GM18861 (cell line): Measurements from ENCODE around the gene ZFC3H1.

ENCODE experiments used
- ATAC-seq: cut with Tn5 transposase; IDR thresholded peaks from one replicate; pipeline ENCODE4 v1.9.1; 2021; ENCODE audit not compliant: unreplicated experiment

Gene ZFC3H1

DNA sequence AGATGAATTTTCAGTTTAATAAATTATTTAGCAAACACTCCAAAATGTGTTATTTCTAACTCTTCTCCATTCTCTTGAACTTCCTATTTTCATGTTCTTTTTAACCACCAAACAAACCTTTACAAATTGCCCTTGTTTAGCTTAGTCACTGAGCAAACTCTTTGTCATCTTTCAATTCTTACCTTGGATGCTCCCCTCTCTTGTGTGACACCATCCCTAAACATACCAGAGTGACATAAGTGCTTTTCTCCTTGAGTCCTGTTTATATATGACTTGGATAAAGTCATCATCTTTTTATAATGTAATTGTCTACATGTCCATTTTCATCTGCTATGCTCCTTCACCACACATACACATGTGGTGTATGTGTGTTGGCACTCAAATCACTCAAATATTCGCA lies 18.8 kb upstream of the ZFC3H1 start:
- ATAC-seq = no peak

DNA sequence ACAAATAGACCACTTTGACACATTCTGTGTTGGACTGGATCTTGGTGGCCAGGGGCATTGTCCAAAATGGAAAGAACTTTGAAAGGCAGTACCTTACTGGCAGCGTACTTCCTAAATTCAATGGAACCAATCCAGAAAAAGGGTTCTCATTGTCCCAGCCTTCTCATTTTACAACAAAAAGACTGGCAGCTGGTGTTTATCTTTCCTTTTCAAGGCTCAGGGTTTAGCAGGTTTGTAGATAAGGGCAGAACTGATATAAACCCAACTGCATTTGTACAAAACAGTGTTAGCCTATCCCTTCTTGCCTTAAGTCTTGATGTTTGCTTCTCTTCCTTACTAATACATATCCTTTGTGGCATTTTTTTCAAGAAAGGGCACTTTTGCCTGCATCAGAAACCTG lies 8.2 kb upstream of the ZFC3H1 start:
- no peak for ATAC-seq

DNA sequence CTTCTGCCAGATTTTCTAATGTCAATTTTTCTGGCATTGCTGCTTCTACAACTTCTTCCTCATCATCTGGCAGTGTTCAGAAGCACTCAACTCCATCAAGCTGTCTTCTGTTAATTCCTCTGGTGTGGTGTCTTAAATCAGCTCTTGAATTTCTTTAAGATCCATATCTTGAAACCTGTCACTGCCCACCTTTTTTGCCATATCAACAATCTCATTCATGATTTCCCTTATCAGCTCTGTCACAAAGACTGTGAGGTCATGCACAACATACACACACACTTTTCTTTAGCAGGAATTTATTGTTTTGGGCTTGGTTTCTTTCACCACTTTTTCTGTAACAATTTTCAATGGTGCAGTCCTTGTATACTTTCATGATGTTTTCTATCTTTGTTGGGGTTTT lies 7.7 kb upstream of the ZFC3H1 start:
- no peak for ATAC-seq

DNA sequence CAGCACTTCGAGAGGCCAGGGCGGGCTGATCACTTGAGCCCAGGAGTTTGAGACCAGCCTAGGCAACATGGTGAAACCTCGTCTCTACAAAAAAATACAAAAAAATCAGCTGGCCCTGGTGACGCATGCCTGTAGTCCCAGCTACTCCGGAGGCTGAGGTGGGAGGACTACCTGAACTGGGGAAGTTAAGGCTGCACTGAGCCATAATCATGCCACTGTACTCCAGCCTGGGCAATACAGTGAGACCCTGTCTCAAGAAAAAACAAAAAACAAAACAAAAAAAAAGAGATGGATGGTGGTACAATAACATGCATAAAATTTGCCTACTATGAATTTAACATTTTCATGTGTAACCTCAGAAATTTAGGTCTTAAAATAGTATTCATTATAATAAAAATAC lies 2.6 kb upstream of the ZFC3H1 start:
- ATAC-seq = no peak

DNA sequence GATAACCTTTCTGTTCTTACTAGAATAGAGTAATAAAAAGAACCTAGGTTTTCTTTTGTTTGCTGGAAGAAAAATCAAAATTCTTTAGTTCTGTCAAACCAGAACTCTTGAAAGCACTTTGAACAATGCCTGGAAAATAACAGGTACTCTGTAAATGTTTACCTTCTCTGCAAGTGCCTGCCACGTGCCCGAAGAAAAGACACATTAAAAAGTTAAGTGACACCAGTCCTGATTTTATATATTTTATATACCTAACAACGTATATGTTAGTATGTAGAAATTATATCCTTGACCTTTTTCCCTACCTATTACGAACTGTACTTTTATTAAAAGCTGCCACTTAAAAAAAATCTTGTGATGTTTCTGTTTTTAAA lies 1.4 kb upstream of the ZFC3H1 start:
- ATAC-seq = no peak

DNA sequence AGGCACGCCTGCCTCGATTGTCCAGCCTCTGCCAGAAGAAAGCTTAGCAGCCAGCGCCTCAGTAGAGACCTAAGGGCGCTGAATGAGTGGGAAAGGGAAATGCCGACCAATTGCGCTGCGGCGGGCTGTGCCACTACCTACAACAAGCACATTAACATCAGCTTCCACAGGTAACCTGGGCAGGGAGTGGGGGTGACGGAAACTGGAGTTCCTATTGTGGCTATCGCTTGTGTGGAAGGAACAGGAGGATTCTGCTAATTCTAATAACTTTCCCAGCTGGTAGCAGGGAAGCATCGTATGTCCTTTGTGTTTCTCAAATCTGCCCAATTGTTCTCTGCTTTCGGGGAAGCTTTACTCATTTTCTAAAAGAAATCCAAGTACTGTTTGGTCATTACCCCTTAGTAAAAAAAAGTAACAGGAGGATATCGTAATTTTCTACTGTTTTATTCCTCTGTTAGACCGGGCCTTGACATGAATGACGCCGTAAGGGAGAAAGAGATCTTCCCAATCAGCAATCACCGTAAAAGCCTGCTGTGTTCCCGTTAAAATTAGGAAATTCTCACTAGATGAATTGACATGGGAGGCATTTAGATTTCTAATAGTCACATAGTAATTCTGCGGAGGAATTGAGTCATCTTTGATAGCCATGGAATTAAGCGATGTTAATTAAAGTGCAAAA lies 902 bp upstream of the ZFC3H1 start:
- peak; percentile 7 for ATAC-seq

DNA sequence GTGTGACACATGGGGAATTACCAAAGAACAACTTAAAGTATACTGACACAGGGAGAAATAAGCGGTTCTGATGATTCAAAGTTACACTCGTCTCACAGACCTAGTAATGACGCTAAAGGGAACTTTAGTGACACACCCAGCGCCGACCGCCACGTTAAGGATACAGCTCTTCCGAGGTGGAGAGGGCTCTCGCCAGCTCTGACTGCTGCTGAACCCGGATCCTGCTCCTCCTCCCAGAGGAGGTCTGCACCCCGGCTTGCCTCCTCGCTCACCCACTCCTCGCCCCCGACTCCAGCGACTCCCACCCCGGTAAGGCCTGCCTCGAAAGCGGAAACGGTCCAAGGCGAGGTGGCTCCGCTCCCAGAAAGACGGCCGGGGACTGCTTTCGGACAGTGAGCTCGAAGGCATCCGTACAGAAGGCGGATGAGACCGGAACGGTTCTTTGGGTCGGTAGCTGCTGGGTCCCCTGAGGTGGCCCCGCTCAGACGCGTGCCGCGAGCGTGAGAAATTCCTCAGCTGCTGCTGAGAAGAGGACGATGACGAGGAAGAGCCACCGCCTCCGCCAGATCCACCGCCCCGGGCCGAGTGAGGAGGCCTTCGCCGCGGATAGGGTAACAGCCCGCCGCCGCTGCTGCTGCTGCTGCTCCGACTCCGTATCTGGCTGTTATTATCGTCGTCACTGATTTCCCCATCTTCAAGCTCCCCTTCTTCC lies 643 bp downstream of the ZFC3H1 start:
- peak; percentile 23 for ATAC-seq

DNA sequence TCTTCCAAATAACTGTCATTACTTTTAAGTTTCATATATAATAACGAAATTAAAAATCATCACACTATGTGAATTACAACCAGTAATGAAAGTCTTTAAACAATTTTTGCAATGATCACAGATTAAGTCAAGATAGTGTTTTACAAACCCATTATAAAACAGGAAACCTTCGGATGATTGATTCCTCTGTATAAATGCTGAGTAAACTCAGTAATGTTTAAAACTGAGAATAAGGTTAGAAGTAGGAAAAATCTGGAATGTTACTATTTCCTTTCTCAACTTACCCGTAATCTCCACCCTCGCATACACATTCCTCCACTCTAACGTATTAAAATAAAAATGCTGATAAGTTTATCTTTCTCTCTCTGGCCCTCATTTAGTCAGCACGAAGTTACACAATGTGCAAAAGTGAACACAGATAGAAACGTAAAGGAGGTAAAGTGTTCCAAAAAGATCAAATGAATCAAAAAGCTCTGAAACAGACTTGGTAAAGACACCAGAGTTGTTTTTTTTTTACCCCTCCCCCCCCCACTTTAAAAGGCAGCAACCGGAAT lies 1.6 kb downstream of the ZFC3H1 start:
- ATAC-seq = no peak

DNA sequence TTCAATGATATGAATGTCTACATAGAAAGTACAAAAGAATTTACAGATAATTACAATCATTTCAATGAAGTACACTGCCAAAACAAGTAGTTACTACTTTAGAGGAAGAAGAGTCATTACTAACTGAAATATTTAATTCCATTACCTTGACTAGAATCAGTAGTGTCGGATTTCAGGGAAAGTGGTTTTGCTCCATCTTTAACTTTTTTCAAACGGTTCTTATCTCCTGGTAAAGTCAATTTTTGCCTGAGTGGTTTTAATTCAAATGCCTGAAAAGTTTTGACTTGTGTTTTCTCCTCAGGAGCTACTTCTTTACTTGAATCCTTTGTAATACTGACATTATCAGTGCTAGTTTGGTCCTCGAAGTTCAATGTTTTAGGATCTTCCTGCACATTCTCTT lies 6.9 kb downstream of the ZFC3H1 start:
- ATAC-seq = no peak

DNA sequence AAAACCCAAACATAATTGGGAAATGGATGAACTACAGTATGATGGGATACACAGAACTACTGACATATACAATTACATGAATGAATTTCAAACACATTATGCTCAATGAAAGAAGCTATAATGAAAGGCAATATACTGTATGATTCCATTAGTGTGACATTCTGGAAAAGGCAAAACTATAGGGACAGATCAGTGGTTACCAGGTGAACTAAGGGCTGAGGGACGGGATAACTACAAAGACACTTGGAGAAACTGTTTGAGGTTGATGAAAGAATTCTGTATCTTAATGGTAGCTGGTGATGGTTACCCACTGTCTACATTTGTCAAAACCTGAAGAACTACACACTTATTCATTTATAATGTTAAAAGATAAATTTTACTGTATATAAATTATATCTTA lies 7.7 kb downstream of the ZFC3H1 start:
- ATAC-seq = no peak

DNA sequence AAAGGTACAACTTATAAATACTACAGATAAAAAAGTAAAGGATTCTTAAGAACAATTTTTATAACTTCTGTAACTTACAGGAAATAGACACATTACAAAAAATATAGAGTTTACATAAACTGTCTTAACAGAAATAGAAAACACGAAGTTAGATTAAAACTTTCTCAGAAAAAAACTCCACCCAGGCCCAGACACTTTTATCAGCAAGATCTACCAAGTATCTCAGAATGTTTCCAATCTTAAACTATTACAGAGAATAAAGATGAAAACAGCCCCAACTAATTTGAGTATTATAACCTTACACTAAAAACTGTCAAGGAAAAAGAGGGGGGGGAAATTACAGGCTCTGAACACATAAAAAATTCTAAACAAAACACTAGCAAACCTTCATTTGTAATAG lies 8.2 kb downstream of the ZFC3H1 start:
- ATAC-seq = no peak

DNA sequence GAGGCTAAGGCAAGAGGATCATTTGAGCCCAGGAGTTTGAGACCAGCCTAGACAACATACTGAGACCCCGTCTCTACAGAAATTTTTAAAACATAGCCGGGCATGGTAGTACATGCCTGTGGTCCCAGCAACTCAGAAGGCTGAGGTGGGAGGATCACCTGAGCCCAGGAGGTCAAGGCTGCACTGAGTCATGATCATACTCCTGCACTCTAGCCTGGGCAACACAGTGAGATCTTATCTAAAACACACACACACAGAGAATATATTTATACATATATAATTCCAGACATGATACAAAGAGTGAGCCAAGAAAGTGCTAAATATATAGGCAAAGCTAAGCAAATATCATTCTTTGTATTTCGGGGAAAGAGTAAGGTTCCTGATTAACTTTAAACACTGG lies 9.4 kb downstream of the ZFC3H1 start:
- no peak for ATAC-seq

DNA sequence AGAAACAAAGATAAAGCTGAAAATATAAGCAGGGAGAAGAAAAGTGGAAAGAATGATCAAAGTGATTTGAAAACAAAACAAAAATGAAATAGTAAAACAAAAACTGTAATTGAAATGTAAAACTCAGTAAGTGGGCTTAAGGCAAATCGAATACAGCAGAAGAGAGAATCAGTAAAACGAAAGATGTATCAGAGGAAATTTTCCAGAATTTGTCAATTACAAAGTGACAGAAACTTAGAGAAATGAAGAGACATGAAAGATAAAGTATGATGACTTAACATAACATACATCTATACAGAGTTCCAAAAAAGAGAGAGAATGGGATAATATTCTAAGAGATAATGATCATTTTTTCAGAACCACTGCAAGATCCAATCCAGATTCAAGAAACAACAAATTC lies 10.5 kb downstream of the ZFC3H1 start:
- ATAC-seq = no peak

DNA sequence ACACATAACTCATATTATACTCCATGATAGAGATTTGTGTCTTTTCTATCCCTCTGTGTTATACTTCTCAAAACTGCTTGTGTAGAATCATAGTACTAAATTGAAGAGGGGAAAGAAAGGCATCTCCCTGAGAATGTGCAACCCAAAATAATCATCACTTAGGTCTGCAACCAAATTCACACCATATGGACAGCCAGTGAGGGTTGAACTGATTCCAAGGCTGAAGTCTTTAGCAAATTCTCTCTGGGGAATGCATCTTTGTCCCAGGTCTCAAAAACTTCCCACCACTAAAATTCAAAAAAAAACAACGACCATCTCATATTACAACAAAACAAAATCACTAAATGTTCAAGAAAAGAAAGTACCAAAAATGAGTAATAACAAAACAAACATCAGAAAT lies 11.0 kb downstream of the ZFC3H1 start:
- no peak for ATAC-seq

DNA sequence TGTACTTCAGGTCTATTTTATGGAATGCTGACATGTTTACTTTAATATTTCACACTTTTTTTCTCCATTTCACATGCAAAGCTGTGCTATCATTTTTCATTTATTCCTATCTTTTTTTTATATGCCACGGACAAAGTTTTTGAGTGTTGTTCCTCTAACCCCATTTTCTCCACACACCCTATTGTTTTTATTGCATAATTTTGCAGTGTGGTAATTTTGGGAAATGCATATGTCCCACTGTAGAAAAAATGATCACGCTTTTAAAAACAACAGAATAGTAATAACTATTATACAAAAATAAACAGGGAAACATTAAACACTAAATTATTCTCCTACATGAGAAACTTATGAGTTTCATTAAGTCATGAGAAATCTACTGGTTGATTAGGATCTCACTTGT lies 14.2 kb downstream of the ZFC3H1 start:
- no peak for ATAC-seq

DNA sequence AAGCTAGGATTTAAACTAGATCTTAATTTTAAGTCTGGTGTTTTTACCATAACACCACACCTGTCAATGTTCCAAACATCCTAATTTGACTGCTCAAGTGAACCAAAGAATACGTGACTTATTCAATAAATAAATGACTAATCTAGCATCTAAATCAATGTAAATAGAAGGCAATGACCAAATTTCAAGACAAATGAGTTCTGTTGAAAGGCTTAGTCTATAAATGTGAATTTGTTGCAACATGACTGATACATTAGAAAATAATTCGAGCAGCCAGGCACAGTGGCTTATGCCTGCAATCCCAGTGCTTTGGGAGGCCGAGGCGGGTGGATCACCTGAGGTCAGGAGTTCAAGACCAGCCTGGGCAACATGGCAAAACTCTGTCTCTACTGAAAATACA lies 15.1 kb downstream of the ZFC3H1 start:
- ATAC-seq = no peak

DNA sequence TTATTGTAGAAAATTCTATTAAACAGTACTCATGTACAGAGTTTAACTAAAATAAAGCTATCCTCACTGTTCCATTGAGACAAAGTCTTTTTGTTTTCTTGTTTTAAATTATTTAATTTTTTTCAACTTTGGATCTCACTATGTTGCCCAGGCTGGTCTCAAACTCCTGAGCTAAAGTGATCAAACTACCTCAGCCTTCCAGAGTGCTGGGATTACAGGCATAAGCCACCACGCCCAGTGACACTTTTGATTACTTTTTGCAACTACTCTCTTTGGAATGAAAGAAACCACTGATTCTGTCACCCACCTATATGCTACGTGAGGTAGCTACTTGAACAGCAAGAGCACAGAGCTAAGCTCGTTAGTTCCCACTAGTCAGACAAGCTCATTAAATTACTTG lies 17.1 kb downstream of the ZFC3H1 start:
- ATAC-seq = no peak

DNA sequence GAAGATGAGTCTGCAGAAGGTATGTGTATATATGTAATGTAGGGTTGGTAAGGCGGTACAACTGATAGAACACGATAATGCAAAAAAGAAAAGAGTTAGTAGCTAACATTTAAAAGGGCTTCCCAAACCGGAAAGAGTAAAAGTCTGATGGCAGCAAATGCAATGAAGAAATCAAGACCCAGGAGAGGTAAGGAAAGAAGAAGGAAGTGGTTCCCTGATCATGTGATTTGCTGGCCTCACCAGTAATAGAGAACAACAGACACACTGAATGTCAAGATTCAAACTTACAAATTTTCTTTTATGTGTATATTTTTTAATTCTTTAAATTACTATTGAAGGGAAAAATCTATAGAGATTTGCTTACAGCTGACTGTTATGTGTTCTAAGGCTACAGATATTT lies 18.4 kb downstream of the ZFC3H1 start:
- ATAC-seq = no peak

DNA sequence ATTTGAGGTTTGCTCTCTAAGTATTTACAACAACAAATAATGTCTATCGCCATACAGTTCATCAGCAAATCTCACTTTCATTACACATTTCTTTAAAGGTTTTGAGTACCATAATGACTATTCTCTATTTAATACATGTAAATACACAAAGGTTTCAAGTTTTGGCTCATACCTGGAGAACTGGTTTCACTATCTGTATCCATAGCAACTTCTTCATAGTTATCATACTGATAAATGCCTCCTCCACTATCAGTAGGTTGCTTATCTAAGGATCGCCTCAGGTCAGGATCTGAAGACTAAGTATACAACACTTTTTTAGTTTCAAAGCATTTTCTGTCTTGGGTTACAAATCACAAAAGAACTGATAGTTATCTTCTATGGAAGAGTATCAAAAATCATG lies 21.4 kb downstream of the ZFC3H1 start:
- no peak for ATAC-seq

DNA sequence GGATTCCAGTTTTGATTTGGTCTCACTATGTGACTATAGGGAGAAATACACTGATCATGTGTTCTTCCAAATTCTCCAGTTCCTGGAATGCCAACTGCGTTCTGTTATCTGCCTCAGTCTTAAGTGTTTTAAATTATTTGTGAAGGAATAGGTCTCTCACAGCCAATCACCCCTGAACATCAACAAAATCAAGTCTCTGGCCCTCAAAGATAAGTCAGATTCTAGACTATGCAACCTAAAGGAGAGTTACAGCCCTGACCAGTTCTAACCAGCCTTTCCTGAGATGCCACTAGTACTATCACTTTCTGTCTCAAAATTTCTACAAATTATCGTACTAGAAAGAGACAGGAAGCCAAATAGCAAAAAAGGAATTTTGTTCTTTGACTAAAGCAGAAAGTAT lies 22.3 kb downstream of the ZFC3H1 start:
- ATAC-seq = no peak

DNA sequence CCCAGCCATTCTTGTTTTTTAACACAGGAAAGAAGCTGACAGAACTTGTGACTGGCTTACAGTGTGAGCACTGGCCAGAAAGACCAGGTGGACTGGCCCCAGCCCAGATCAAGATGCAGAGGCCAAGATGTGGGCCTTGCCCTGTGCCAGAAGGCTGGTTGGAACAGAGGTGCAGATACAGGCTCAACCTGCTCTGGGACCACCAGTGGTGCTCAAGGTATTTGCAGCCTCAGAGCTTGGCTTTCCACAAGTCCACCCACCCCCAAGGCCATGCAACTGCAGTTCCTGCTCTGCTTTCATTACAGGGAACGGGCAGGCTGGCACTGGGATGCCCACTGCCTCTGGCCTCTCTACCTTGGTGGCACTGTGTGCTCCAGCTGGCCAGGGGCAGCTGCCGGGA lies 23.3 kb downstream of the ZFC3H1 start:
- ATAC-seq = no peak

DNA sequence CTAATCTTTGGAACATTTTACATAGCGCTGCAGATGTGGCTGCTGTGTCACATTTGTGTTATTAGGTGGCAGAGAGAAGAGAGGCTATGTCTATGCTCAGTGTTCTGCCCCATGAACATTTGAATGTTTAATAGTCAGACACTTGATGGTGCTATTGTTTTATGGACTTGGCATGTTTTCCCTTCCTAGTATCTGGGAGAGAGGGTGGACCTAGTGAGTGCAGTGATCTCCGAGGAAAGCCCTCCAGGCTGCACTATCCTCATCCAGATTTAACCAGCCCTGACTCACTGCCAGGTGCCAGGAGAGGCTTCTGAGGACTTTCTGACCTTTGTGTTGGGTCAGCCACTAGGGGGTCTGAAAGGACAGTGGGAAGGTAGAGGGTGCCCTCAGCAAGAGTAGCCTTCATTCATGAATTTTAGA lies 24.3 kb downstream of the ZFC3H1 start:
- ATAC-seq = peak; percentile 41

DNA sequence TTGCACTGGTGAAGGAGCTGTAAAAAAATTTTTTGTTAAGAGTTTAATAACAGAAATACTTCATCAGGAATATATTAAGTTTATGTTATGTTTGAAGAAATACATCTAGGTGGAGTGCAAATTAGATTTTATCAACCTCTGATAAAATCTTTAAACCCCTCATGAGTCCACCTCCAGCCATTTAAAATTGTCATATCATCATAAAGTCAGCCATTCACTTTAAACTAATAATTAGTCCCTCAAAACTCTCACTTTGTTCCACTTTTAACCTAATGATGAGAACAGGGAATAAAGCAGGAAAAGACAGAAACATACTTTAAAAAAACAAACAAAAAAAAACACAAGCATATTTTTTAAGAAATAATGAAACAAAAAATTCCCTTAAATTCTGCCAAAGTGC lies 25.1 kb downstream of the ZFC3H1 start:
- no peak for ATAC-seq
